ENCODE data around the gene IGFBP2.

Gene IGFBP2

DNA sequence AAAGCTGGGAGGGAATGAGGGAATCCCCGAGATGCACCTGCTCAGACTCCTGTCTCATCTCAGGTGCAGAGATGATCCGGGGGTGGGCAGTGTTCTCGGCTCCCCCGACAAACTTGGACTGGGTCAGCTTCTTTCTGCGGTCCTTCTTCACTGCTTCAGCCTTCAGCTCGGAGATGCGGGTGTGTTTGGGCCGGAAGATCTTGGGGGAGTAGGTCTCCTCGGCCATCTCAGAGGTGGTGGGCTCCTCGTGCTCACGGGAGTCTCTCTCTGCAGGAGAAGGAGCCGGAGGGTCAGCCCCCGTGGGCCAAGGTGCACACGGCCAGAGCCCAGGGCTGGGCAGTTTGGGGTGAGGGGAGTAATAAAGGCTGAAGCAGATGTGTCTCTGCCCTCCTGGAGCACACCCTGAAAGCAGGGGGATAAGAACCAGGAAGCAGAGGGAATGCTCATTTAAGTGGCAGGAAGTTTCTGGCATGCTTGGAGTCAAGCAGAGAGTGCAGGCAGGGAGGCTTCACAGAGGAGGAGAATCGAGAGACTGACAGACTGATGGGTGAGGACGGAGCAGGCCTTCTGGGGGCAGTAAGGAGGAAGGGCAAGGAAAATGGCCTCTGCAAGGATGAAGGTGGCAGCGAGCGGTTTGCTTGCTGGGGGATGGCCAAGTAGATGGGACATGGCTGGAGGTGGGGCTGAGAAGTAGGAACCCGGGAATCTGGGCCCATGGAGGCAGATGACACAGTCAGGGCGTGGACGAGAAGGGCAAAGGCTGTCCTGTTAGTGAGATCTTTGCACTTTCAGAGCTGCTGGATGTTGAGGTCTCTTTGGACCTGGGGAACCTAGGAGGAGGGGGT is 45.8 kb downstream of the IGFBP2 start:
- no peak overlapping the region for H3K4me3 ChIP-seq (ENCODE audit: insufficient read length, low read depth)
- H3K36me3 ChIP-seq (ENCODE audit: insufficient read depth, insufficient read length, low read length), result no peaks in the 10 kb centered on the region
- no peaks in the 10 kb centered on the region for H3K27me3 ChIP-seq (ENCODE audit: insufficient read depth, insufficient read length)
- TF ChIP-seq SUZ12 (IDR thresholded peaks at IDR 0.05; ENCODE audit: extremely low read depth, insufficient read depth, insufficient read length) (no peak), ZNF274 (IDR thresholded peaks at IDR 0.05; ENCODE audit: low read depth, low read length) (no peak), YY1 (IDR thresholded peaks at IDR 0.05; ENCODE audit: insufficient read depth, insufficient read length) (no peak)
- peaks cover 11% of the 10 kb centered on the region for H3K4me1 ChIP-seq (ENCODE audit: insufficient read depth, insufficient read length)
- no peak for DNase-seq (ENCODE audit: low read depth, low spot score)
- no peaks in the 10 kb centered on the region for H3K9me3 ChIP-seq (ENCODE audit: insufficient read depth, low read length)
- H3K9ac ChIP-seq (ENCODE audit: insufficient read length, low read depth), result no peak overlapping the region

GRCh38 chr2:216679658-216680024 is 46.4 kb downstream of the IGFBP2 start:
- Histone ChIP-seq H3K9ac (ENCODE audit: insufficient read length, low read depth) (no peak overlapping the region), H3K4me1 (ENCODE audit: insufficient read depth, insufficient read length) (peaks cover 11% of the 10 kb centered on the region), H3K4me3 (ENCODE audit: insufficient read length, low read depth) (no peak overlapping the region), H3K27me3 (ENCODE audit: insufficient read depth, insufficient read length) (no peaks in the 10 kb centered on the region), H3K36me3 (ENCODE audit: insufficient read depth, insufficient read length, low read length) (no peaks in the 10 kb centered on the region), H3K9me3 (ENCODE audit: insufficient read depth, low read length) (no peaks in the 10 kb centered on the region)
- no peak for DNase-seq (ENCODE audit: low read depth, low spot score)
- no peak for TF ChIP-seq SUZ12 (IDR thresholded peaks at IDR 0.05; ENCODE audit: extremely low read depth, insufficient read depth, insufficient read length)
- no peak for TF ChIP-seq ZNF274 (IDR thresholded peaks at IDR 0.05; ENCODE audit: low read depth, low read length)
- TF ChIP-seq YY1 (IDR thresholded peaks at IDR 0.05; ENCODE audit: insufficient read depth, insufficient read length), result no peak

GRCh38 chr2:216680951-216681629 is 47.9 kb downstream of the IGFBP2 start:
- H3K27me3 ChIP-seq (ENCODE audit: insufficient read depth, insufficient read length), result no peaks in the 10 kb centered on the region
- TF ChIP-seq ZNF274 (IDR thresholded peaks at IDR 0.05; ENCODE audit: low read depth, low read length) (no peak), SUZ12 (IDR thresholded peaks at IDR 0.05; ENCODE audit: extremely low read depth, insufficient read depth, insufficient read length) (no peak), YY1 (IDR thresholded peaks at IDR 0.05; ENCODE audit: insufficient read depth, insufficient read length) (no peak)
- H3K4me1 ChIP-seq (ENCODE audit: insufficient read depth, insufficient read length), result peaks cover 11% of the 10 kb centered on the region

DNA sequence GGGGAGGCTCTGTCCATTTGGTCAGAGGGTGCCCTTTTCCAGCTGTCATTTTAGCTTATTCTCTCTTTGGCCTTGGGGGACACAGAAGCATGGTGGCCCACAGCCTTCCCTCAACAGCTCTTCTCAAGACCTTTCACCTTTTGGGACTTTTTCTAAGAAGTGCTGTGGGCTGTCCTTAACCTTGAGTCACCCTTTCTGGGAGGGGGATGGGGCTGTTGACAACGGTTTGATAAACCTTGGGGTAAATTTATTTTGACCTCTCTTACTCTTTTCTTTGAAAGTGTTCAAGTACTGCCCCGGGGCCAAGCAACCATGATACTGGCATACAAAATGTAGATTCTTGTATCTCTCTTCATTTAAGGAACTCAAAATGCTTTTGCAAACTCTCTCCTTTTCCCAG is 48.5 kb downstream of the IGFBP2 start:
- no peaks in the 10 kb centered on the region for H3K27me3 ChIP-seq (ENCODE audit: insufficient read depth, insufficient read length)
- H3K9ac ChIP-seq (ENCODE audit: insufficient read length, low read depth), result no peak overlapping the region
- no peaks in the 10 kb centered on the region for H3K36me3 ChIP-seq (ENCODE audit: insufficient read depth, insufficient read length, low read length)
- no peak for DNase-seq (ENCODE audit: low read depth, low spot score)
- no peak overlapping the region for H3K4me3 ChIP-seq (ENCODE audit: insufficient read length, low read depth)
- no peaks in the 10 kb centered on the region for H3K9me3 ChIP-seq (ENCODE audit: insufficient read depth, low read length)
- no peak for TF ChIP-seq SUZ12 (IDR thresholded peaks at IDR 0.05; ENCODE audit: extremely low read depth, insufficient read depth, insufficient read length)
- no peak for TF ChIP-seq YY1 (IDR thresholded peaks at IDR 0.05; ENCODE audit: insufficient read depth, insufficient read length)
- TF ChIP-seq ZNF274 (IDR thresholded peaks at IDR 0.05; ENCODE audit: low read depth, low read length), result no peak
- H3K4me1 ChIP-seq (ENCODE audit: insufficient read depth, insufficient read length), result peaks cover 11% of the 10 kb centered on the region

More at GRCh38 chr2:216680951-216681629, 47.9 kb downstream of the IGFBP2 start:
- no peaks in the 10 kb centered on the region for H3K36me3 ChIP-seq (ENCODE audit: insufficient read depth, insufficient read length, low read length)
- no peak overlapping the region for H3K9ac ChIP-seq (ENCODE audit: insufficient read length, low read depth)
- no peaks in the 10 kb centered on the region for H3K9me3 ChIP-seq (ENCODE audit: insufficient read depth, low read length)
- no peak for DNase-seq (ENCODE audit: low read depth, low spot score)
- H3K4me3 ChIP-seq (ENCODE audit: insufficient read length, low read depth), result no peak overlapping the region

- H3K4me1 ChIP-seq (ENCODE audit: insufficient read depth, insufficient read length), result peaks cover 11% of the 10 kb centered on the region
- no peak for DNase-seq (ENCODE audit: low read depth, low spot score)
- H3K9me3 ChIP-seq (ENCODE audit: insufficient read depth, low read length), result no peaks in the 10 kb centered on the region
- H3K27me3 ChIP-seq (ENCODE audit: insufficient read depth, insufficient read length), result no peaks in the 10 kb centered on the region
- H3K36me3 ChIP-seq (ENCODE audit: insufficient read depth, insufficient read length, low read length), result no peaks in the 10 kb centered on the region
- no peak overlapping the region for H3K4me3 ChIP-seq (ENCODE audit: insufficient read length, low read depth)
- TF ChIP-seq ZNF274 (IDR thresholded peaks at IDR 0.05; ENCODE audit: low read depth, low read length) (no peak), SUZ12 (IDR thresholded peaks at IDR 0.05; ENCODE audit: extremely low read depth, insufficient read depth, insufficient read length) (no peak), YY1 (IDR thresholded peaks at IDR 0.05; ENCODE audit: insufficient read depth, insufficient read length) (no peak)
- H3K9ac ChIP-seq (ENCODE audit: insufficient read length, low read depth), result no peak overlapping the region
Measured at GRCh38 chr2:216683846-216684245, 50.6 kb downstream of the IGFBP2 start.

- TF ChIP-seq ZNF274 (IDR thresholded peaks at IDR 0.05; ENCODE audit: low read depth, low read length) (no peak), YY1 (IDR thresholded peaks at IDR 0.05; ENCODE audit: insufficient read depth, insufficient read length) (no peak), SUZ12 (IDR thresholded peaks at IDR 0.05; ENCODE audit: extremely low read depth, insufficient read depth, insufficient read length) (no peak)
- H3K9me3 ChIP-seq (ENCODE audit: insufficient read depth, low read length), result no peaks in the 10 kb centered on the region
- H3K9ac ChIP-seq (ENCODE audit: insufficient read length, low read depth), result no peak overlapping the region
Measured at GRCh38 chr2:216685327-216685875, 52.2 kb downstream of the IGFBP2 start.

DNA sequence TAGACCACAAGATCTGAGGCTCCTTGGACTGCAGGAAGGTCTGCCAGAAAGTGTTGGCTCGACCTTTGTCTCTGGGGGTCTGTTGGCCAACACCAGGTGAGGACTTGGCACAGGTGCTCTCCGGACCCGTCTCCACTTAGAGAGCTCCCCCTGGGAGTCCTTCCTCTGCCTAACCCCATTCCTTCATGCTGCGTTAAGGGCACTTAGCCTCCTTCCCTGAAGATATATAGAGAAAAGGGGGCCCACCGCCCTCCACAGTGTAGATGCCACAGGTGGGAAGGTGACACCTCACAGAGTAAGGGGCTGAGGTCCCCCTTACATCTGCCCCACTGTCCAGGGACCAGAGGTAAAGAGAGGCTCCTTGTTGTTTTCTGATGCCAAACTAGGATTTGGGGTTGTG is 53.9 kb downstream of the IGFBP2 start:
- Histone ChIP-seq H3K9ac (ENCODE audit: insufficient read length, low read depth) (no peak overlapping the region), H3K36me3 (ENCODE audit: insufficient read depth, insufficient read length, low read length) (no peaks in the 10 kb centered on the region), H3K9me3 (ENCODE audit: insufficient read depth, low read length) (no peaks in the 10 kb centered on the region), H3K4me3 (ENCODE audit: insufficient read length, low read depth) (no peak overlapping the region), H3K4me1 (ENCODE audit: insufficient read depth, insufficient read length) (peaks cover 15% of the 10 kb centered on the region), H3K27me3 (ENCODE audit: insufficient read depth, insufficient read length) (peaks cover 8% of the 10 kb centered on the region)
- no peak for TF ChIP-seq SUZ12 (IDR thresholded peaks at IDR 0.05; ENCODE audit: extremely low read depth, insufficient read depth, insufficient read length)
- TF ChIP-seq ZNF274 (IDR thresholded peaks at IDR 0.05; ENCODE audit: low read depth, low read length), result no peak
- TF ChIP-seq YY1 (IDR thresholded peaks at IDR 0.05; ENCODE audit: insufficient read depth, insufficient read length), result no peak
- DNase-seq (ENCODE audit: low read depth, low spot score), result no peak

More at GRCh38 chr2:216685327-216685875, 52.2 kb downstream of the IGFBP2 start:
- Histone ChIP-seq H3K4me3 (ENCODE audit: insufficient read length, low read depth) (no peak overlapping the region), H3K4me1 (ENCODE audit: insufficient read depth, insufficient read length) (peaks cover 22% of the 10 kb centered on the region), H3K36me3 (ENCODE audit: insufficient read depth, insufficient read length, low read length) (no peaks in the 10 kb centered on the region), H3K27me3 (ENCODE audit: insufficient read depth, insufficient read length) (peaks cover 8% of the 10 kb centered on the region)
- no peak for DNase-seq (ENCODE audit: low read depth, low spot score)
